Spleen (tissue), 11 donors: ENCODE measurements around the gene MOB3C. TPM values are rescaled to one million over a fixed set of nuclear protein-coding genes. Genes with fewer than 3 reads are reported as not detected.
"Not testable (repeated sequence)": the region's sequence is repeated elsewhere in the genome, so short reads cannot be mapped to it uniquely, and the experiment has no call there.

Experiments
- DNase-seq: peaks from one replicate; pipeline ENCODE4 v3.0.0-alpha.2; 2020
- H3K27ac ChIP-seq, 8 donors: fragments of 200-600 bp; sonication (generic) in 7 of 8; 1 replicate in 4 of 8; 2 replicates in 4 of 8; pipeline versions ENCODE4 v1.5.0 to v1.8.0; 2016 to 2021; ENCODE audit warnings: inconsistent platforms in 4 of 8, mild to moderate bottlenecking in 4 of 8, moderate library complexity in 1 of 8
- H3K27me3 ChIP-seq, 7 donors: fragments of 200-600 bp; sonication (generic) in 6 of 7; replicated peaks in 1 of 7; 1 replicate in 4 of 7; 2 replicates in 3 of 7; pipeline versions ENCODE4 v1.5.0 to v1.8.0; 2016 to 2021; ENCODE audit warnings: inconsistent platforms in 3 of 7, mild to moderate bottlenecking in 1 of 7
- H3K36me3 ChIP-seq, 6 donors: fragments of 200-600 bp; sonication (generic) in 5 of 6; 1 replicate in 4 of 6; 2 replicates in 2 of 6; pipeline versions ENCODE4 v1.5.0 to v1.8.0; 2016 to 2021; ENCODE audit warnings: inconsistent platforms in 2 of 6
- H3K4me1 ChIP-seq, 6 donors: fragments of 200-600 bp; sonication (generic) in 5 of 6; 1 replicate in 3 of 6; 2 replicates in 3 of 6; pipeline versions ENCODE4 v1.5.0 to v1.8.0; 2016 to 2021; ENCODE audit warnings: inconsistent platforms in 3 of 6
- H3K4me3 ChIP-seq, 8 donors: fragments of 200-600 bp; sonication (generic) in 7 of 8; 1 replicate in 4 of 8; 2 replicates in 4 of 8; pipeline versions ENCODE4 v1.5.0 to v1.8.0; 2016 to 2021; ENCODE audit warnings: inconsistent platforms in 4 of 8, mild to moderate bottlenecking in 4 of 8, moderate library complexity in 2 of 8
- H3K9me3 ChIP-seq, 8 donors: fragments of 200-600 bp; sonication (generic) in 7 of 8; 1 replicate in 4 of 8; 2 replicates in 4 of 8; pipeline versions ENCODE4 v1.5.0 to v1.8.0; 2016 to 2021; ENCODE audit warnings: inconsistent platforms in 4 of 8
- POLR2A ChIP-seq, 3 donors: fragments of 450-650 bp; IDR thresholded peaks; one replicate each; pipeline ENCODE4 v1.5.1; 2017; ENCODE audit warnings: antibody characterized with exemption in 3 of 3, mild to moderate bottlenecking in 1 of 3
- POLR2AphosphoS5 ChIP-seq, 3 donors: sonication (generic); formaldehyde crosslinking; IDR thresholded peaks; one replicate each; pipeline ENCODE4 v1.5.1; 2017; ENCODE audit warnings: antibody characterized with exemption in 3 of 3
- WGBS, 5 donors: extraction: QIAGEN DNeasy Blood & Tissue Kit in 3 of 5; methylation state at CpG; one replicate each; pipeline versions ENCODE4 v1.1.5 to v1.1.7; 2013 to 2018; 5-methylcytosine and 5-hydroxymethylcytosine counted together
- intact Hi-C: fragments of 100-400 bp; cut with DNase I; formaldehyde crosslinking; loops from one replicate; pipeline ENCODE4 v1.15.0; 2023; ENCODE audit warnings: low total_unique reads
- polyA plus RNA-seq, 3 donors: library from polyadenylated mRNA; stranded (reverse); fragments of 200-250 nt; gene quantifications; one replicate each; pipeline ENCODE4 v1.2.1, GENCODE V29; 2013
- total RNA-seq, 7 donors: library from RNA; depleted of rRNA in 3 of 7; stranded (reverse); fragments of >200 nt in 3 of 7; fragmentation: NEBNext Ultra II Directional in 4 of 7; extraction: Animal tissue kit (Norgen Biotek cat#: 25700) in 4 of 7; gene quantifications; one replicate each; pipeline versions ENCODE4 v1.1.0 to v1.2.1, GENCODE V29; 2016 to 2021
- TF ChIP-seq, protein P1 (sequence below), 11 experiments: fragments of 200-600 bp in 7 of 11; fragments of 450-650 bp in 4 of 11; sonication (generic) in 4 of 11; IDR thresholded peaks in 8 of 11; conservative IDR thresholded peaks in 3 of 11; 1 replicate in 7 of 11; 2 replicates in 4 of 11; pipeline versions ENCODE4 v1.4.0 to v1.8.0; 2016 to 2021; ENCODE audit warnings: antibody characterized with exemption in 11 of 11, inconsistent platforms in 4 of 11, mild to moderate bottlenecking in 1 of 11
- donor health status: healthy with polysubstance abuse.
- donor health status: DM: no; HTN: no; CAD: no; lungs with moderate emphysema.
- donor health status: DM: no; HTN: no; CAD: no.
- donor health status: Bipolar disorder and iron deficiency.
- donor health status: healthy.
- donor health status: DM: no; HTN: no; CAD: no.
- donor health status: DM: yes; HTN: yes; CAD: no.

Gene MOB3C
- total and polyA plus RNA-seq, 10 donors = 8.2 to 27.5 (median 21.1) TPM

GRCh38 chr1:46659307-46659870, 42.8 kb upstream of the MOB3C start:
- Histone ChIP-seq H3K4me3 (no peak overlapping the region), H3K27me3 (no peaks in the 10 kb centered on the region), H3K9me3 (peaks cover 0 to 8% (median 0%) of the 10 kb centered on the region in 8 donors), H3K36me3 (peaks cover 3 to 92% (median 34%) of the 10 kb centered on the region in 6 donors), H3K27ac (no peak overlapping the region), H3K4me1 (peaks cover 0 to 8% (median 0%) of the 10 kb centered on the region in 6 donors)
- no peak for DNase-seq
- WGBS, 5 donors = 57 to 83% (median 75%) methylated on average over 2 of the region's 2 CpGs
- TF ChIP-seq, protein P1, sequence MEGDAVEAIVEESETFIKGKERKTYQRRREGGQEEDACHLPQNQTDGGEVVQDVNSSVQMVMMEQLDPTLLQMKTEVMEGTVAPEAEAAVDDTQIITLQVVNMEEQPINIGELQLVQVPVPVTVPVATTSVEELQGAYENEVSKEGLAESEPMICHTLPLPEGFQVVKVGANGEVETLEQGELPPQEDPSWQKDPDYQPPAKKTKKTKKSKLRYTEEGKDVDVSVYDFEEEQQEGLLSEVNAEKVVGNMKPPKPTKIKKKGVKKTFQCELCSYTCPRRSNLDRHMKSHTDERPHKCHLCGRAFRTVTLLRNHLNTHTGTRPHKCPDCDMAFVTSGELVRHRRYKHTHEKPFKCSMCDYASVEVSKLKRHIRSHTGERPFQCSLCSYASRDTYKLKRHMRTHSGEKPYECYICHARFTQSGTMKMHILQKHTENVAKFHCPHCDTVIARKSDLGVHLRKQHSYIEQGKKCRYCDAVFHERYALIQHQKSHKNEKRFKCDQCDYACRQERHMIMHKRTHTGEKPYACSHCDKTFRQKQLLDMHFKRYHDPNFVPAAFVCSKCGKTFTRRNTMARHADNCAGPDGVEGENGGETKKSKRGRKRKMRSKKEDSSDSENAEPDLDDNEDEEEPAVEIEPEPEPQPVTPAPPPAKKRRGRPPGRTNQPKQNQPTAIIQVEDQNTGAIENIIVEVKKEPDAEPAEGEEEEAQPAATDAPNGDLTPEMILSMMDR (IDR thresholded peaks at IDR 0.05 in 8 of 11, conservative IDR thresholded peaks at IDR 0.05 in 3 of 11) = no peak
- TF ChIP-seq POLR2A (IDR thresholded peaks at IDR 0.05) = no peak
- no peak for TF ChIP-seq POLR2AphosphoS5 (IDR thresholded peaks at IDR 0.05)
- intact Hi-C loops = no loop called here

GRCh38 chr1:46657775-46658174, 41.2 kb upstream of the MOB3C start:
- Histone ChIP-seq H3K9me3 (peaks cover 0 to 8% (median 0%) of the 10 kb centered on the region in 8 donors), H3K27me3 (no peaks in the 10 kb centered on the region), H3K4me1 (peaks cover 0 to 8% (median 0%) of the 10 kb centered on the region in 6 donors), H3K4me3 (no peak overlapping the region), H3K36me3 (peaks cover 3 to 93% (median 40%) of the 10 kb centered on the region in 6 donors), H3K27ac (no peak overlapping the region)
- 70 to 90% (median 82%) methylated on average over 1 of the region's 1 CpG for WGBS, 5 donors
- TF ChIP-seq, protein P1 (IDR thresholded peaks at IDR 0.05 in 8 of 11, conservative IDR thresholded peaks at IDR 0.05 in 3 of 11) = no peak
- no peak for TF ChIP-seq POLR2AphosphoS5 (IDR thresholded peaks at IDR 0.05)
- TF ChIP-seq POLR2A (IDR thresholded peaks at IDR 0.05) = no peak
- DNase-seq = no peak
- intact Hi-C loops = no loop called here

DNA sequence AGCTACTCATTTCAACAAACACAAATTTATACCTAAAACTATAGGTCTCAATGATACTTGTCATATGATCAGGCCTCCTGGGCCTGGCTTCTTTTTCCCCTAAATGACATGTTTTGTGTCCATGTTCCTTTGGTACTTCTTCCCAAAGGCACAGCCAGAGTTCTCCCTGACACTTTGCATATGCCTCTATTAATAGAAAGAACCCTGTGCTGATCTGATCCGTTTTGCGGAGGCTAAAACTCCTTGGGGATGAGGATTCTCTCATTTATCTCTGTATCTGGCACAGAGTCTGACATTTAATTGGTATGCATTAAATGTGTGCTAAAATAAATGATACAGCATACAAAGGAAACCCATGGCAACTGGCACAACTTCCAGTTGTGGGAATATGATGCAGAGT, 40.0 kb upstream of the MOB3C start:
- Histone ChIP-seq H3K9me3 (peaks cover 0 to 8% (median 0%) of the 10 kb centered on the region in 8 donors), H3K4me1 (peaks cover 0 to 8% (median 0%) of the 10 kb centered on the region in 6 donors), H3K4me3 (no peak overlapping the region), H3K27ac (no peak overlapping the region), H3K27me3 (no peaks in the 10 kb centered on the region), H3K36me3 (peaks cover 6 to 93% (median 49%) of the 10 kb centered on the region in 6 donors)
- intact Hi-C loops = no loop called here
- no peak for TF ChIP-seq POLR2A (IDR thresholded peaks at IDR 0.05)
- TF ChIP-seq, protein P1 (IDR thresholded peaks at IDR 0.05 in 8 of 11, conservative IDR thresholded peaks at IDR 0.05 in 3 of 11) = no peak
- TF ChIP-seq POLR2AphosphoS5 (IDR thresholded peaks at IDR 0.05) = no peak
- DNase-seq = no peak
- WGBS, 5 donors = 93 to 96% (median 95%) methylated on average over 2 of the region's 2 CpGs

- H3K4me3 ChIP-seq = no peak overlapping the region
- no peak for DNase-seq
- intact Hi-C loops = no loop called here
- no peaks in the 10 kb centered on the region for H3K27me3 ChIP-seq
- peaks cover 6 to 92% (median 50%) of the 10 kb centered on the region in 6 donors for H3K36me3 ChIP-seq
- H3K27ac ChIP-seq = no peak overlapping the region
- peaks cover 0 to 8% (median 0%) of the 10 kb centered on the region in 8 donors for H3K9me3 ChIP-seq
- TF ChIP-seq POLR2A (IDR thresholded peaks at IDR 0.05) = no peak
- no peak for TF ChIP-seq POLR2AphosphoS5 (IDR thresholded peaks at IDR 0.05)
- TF ChIP-seq, protein P1 (IDR thresholded peaks at IDR 0.05 in 8 of 11, conservative IDR thresholded peaks at IDR 0.05 in 3 of 11) = no peak
- H3K4me1 ChIP-seq = peaks cover 0 to 8% (median 0%) of the 10 kb centered on the region in 6 donors
Measured at GRCh38 chr1:46655848-46656247, 39.2 kb upstream of the MOB3C start.

DNA sequence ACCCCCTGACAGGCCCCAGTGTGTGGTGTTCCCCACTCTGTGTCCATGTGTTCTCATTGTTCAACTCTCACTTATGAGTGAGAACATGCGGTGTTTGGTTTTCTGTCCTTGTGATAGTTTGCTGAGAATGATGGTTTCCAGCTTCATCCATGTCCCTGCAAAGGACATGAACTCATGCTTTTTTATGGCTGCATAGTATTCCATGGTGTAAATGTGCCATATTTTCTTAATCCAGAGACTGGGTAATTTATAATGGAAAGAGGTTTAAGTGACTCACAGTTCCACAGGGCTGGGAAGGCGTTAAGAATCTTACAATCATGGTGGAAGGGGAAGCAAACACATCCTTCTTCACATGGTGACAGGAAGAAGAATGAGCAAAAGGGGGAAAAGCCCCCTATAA, 38.1 kb upstream of the MOB3C start:
- H3K4me3 ChIP-seq, H3K27me3 ChIP-seq, H3K27ac ChIP-seq, H3K4me1 ChIP-seq, intact Hi-C loops, DNase-seq: not testable (repeated sequence)
- 95 to 100% (median 98%) methylated on average over 2 of the region's 2 CpGs for WGBS, 5 donors
- Histone ChIP-seq H3K36me3 (peaks cover 4 to 99% (median 58%) of the 10 kb centered on the region in 6 donors), H3K9me3 (peaks cover 0 to 20% (median 10%) of the 10 kb centered on the region in 8 donors)
